Measurements from ENCODE around the gene POTEI.
"Not testable (repeated sequence)": the region's sequence is repeated elsewhere in the genome, so short reads cannot be mapped to it uniquely, and the experiment has no call there.

The POTEI gene

GRCh38 chr2:130454712-130455083, 54.4 kb downstream of the POTEI start:
- not testable (repeated sequence) for DNase-seq

DNA sequence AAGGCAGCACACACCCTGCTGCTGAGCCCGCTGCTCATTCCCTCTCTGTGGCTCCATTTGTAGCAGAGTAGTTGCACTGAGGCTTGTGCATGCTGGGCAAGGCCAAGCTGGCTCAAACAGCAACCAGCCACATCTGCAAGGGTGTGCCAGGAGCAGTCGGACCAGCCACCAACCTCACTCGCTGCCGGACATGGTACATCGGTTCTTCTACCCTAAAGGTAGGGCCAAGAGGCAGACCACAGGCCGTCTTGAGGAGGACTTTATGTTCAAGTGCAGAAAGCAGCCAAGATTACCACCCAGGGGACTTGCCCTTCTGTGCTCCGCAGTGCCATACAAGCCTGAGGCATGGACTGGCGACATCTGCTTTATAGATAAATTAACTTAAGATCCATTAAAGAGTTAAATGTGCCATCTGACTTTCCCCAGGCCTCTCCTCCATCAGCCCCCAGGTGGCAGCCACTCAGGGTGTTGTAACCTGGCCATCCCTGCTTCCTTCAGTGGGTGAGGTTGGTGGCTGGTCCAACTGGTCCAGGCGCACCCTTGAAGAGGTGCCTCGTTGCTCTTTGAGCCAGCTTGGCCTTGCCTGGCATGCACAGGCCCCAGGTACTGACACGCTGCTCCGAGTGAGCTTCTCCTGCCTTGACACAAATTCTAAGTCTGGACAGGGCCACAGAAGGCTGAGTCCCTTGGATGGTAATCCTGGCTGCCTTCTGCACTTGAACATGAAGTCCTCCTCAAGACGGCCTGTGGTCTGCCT, 55.0 kb downstream of the POTEI start:
- DNase-seq = not testable (repeated sequence)

GRCh38 chr2:130452897-130453296, 56.2 kb downstream of the POTEI start:
- not testable (repeated sequence) for DNase-seq

DNA sequence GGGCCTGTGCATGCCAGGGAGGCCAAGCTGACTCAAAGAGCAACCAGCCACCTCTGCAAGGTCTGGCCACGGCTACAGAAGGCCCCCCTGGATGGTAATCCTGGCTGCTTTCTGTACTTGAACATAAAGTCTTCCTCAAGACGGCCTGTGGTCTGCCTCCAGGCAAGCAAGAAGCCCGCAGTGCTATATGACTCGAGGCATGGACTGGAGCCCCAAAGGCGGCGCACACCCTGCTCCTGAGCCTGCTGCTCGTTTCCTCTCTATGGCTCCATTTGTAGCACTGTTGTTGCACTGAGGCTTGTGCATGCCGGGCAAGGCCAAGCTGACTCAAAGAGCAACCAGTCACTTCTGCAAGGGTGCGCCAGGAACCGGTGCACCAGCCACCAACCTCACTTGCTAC, 57.3 kb downstream of the POTEI start:
- DNase-seq = not testable (repeated sequence)

- DNase-seq = not testable (repeated sequence)
These were observed 57.9 kb downstream of the POTEI start for GRCh38 chr2:130451278-130451677.

DNA sequence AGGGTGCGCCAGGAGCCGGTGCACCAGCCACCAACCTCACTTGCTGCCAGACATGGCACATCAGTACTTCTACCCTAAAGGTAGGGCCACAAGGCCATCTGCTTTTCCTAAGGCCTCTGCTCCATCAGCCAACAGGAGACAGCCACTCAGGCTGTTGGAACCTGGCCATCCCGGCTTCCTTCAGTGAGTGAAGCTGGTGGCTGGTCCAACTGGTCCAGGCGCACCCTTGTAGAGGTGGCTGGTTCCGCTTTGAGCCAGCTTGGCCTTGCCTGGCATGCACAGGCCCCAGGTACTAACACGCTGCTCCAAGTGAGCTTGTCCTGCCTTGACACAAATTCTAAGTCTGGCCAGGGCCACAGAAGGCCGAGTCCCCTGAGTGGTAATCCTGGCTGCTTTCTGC, 58.8 kb downstream of the POTEI start:
- DNase-seq = not testable (repeated sequence)

GRCh38 chr2:130427631-130428030, 81.5 kb downstream of the POTEI start:
- peak; percentile 20 for DNase-seq

DNA sequence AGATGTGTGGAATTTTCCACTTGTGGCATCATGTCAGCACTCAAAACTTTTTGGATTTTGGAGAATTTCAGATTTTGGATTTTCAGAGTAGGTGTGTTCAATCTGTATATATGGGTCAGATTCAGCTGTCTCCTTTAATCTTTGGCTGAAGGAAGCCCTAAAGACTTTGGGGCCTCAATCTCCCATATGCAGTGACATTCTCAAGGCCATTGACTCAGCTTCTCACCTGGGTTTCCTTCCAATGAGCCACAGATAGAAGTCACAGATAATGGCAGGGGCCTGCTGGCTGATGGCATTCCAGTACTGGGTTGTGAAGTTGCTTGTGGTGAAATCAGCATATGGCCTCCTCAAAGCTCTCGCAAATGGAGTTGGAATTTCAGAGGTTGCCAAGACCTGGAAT, 90.3 kb downstream of the POTEI start:
- DNase-seq = not testable (repeated sequence)

DNA sequence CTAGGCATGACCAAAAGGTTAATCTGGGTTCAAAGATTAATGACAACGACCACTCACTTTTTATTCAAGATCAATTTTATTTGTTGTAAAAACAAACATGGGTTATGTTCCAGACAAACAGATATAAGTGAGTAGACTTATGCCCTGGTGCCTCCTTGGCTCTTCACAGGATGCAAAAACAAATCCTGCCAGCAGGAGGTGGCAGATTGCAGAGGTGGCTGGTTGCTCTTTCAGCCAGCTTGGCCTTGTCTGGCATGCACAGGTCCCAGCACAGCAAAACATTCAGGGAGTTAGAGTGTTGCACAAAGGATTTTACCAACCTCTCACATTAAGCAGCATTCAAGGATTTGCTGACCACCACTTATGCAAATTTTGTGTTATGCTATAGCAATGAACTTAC, 92.4 kb downstream of the POTEI start:
- not testable (repeated sequence) for DNase-seq
